Hematopoietic multipotent progenitor cell treated with erythropoietin and hydrocortisone succinate and interleukin-3 and kit ligand, for 17 days (in vitro differentiated cells): Measurements from ENCODE around the gene CDH13.

Experiments used
- DNase-seq: peaks from one replicate; pipeline ENCODE4 v3.0.0-alpha.2; 2015; ENCODE audit warnings: low spot score

Gene CDH13

DNA sequence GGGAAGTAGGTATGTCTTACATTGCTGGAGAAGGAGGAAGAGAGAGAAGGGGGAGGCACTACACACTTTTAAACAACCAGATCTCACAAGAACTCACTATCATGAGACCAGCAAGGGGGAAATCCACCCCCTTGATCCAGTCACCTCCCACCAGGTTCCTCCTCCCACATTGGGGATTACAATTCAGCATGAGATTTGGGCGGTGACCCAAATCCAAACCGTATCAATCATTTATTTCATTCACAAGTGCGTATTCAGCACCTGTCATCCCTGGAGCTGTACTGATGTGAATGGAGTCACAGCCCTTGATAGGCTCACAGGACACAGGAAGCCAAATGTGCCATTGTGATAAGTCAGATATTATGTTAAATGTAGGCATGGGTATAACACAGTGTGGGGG, 952.7 kb downstream of the CDH13 start:
- DNase-seq = no peak

DNA sequence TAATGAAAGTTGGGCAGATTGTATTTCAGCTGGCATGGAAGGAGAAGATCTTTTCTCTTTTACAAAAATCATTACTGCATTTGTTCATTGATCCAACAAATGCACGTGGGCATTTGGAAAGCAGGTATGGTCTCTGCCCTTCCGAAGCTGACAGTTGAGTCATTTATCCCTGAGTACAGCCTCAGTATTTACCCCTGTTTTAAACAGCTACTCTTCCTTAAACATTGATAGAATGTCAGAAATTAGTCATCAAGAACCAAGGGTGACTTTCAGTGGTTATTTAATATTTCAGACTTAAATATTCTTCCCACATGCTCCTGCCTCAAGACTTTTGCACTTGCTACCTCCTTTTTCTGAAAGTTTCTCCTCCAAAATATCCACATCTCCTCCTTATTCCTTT, 954.3 kb downstream of the CDH13 start:
- DNase-seq = no peak

DNA sequence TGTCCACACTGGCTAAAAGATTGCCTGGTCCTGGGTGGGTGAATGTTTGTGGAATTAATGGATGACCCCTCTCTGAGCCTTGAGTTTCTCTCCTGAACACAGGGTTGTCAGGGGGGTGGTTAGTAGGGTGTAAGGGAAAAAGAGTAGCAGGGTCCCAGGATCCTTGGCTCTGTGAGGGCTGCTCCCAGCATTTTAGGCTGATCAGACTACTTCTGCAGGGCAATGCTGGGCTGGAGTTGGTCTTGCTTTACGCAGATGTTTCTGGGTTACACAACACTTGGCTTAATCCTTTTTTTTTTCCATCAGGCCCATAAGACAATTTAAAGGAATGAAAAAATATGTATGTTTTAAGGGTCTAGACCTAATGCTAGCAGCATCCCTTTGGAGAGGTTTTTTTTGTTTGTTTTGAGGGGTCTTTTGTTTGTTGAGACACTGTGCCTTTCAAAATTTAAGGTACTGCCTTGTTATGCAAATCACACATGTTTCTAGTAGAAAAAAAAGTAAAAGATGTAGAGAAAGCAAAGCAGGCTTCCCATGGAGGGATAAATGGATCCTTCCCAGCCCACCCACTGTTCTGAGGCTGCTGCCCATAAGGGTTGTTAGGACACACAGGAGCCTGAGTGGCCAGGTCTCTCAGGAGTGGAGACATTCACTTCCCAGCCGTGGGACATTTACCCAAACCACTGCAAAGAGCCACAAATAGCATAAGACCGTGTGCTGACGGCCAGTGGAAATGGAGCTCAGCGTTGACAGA, 955.4 kb downstream of the CDH13 start:
- DNase-seq = no peak

DNA sequence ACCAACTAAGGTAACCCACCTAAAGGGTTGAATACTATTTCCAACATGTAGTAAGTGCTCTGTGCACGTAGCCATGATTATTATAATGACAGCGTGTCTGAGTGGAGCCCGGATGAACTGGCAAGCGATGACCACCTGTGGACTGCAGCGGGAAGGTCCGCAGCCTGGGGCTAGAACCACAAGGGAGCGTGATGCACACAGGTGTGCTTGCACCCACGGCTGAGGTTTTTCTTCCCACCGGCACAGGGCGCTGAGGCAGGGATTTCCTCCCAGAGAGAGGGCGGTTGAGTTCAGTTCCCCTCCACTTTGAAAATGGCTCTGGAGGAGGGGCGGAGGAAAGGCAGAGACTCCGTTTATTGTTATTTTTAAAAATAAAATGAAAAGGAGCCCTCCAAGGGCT, 959.3 kb downstream of the CDH13 start:
- DNase-seq = no peak

DNA sequence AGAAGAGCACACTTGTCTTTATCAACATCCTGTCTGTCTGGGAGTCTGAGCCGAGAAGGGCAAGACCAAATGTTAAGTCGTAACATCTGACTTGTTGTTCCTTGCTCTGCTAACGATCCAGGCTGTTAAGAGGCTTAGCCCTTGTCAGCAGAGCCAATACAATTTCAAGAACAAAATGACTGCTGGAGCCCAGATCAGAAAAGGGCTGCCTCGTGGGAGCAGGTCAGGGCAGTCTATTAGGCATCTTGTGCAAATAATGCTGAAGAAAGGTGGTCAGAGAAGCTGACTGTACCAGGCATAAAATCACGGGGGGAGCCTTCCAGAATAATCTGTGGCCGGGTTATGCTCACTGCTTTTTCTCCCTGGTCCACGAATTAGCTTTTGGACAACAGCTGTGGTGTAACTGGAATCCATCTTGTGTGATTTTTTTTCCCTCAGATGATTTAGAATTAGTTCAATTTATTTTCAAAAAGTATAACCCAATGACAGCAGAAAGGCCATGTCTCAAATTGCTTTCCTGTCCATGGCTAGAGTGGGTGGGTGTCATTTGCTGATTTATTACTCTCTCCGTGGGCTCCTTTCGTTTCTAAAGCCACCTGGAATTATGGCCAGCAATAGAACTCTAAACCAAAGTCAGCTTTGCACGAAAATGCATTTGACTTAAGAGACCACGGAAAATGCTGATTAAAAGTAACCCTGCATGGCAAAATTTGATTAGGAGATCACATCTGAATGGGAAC, 959.9 kb downstream of the CDH13 start:
- DNase-seq = no peak

DNA sequence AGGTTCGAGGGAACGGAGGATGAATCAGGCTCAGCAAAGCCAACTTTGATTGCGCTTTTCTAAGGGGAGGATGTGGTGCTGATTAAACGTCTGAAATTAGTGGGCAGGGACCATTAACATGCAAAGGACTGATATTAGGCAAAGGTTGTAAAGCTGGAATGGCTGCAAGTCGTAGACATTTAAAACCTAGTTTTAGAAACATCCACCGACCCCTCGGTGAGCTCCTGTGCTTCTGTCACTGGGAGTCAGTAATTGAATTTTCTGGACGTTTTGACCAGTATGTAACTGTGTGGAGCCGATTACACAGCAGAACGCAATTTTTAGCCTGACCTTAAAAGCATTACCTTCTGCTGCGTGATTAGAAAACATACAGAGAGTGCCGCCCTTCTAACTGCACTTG, 960.4 kb downstream of the CDH13 start:
- no peak for DNase-seq

DNA sequence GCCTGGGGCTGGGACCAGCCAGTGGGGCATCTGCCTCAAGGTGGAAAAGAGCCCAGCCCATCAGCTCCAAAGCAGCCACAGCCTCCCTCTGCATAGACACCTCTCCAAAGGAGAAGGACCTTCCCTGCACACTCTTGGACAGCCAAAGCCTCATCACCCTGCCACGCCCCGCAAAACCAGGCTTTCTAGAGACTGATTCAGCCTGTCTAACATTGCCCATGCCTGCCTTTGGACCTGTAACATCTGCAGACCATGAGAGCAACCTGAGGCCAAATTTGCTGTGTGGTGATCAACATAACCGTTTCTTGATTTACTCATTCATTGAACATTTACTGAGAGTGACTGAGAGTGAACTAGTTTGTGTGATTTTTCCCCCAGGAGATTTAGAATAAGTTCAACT, 961.3 kb downstream of the CDH13 start:
- DNase-seq = no peak

DNA sequence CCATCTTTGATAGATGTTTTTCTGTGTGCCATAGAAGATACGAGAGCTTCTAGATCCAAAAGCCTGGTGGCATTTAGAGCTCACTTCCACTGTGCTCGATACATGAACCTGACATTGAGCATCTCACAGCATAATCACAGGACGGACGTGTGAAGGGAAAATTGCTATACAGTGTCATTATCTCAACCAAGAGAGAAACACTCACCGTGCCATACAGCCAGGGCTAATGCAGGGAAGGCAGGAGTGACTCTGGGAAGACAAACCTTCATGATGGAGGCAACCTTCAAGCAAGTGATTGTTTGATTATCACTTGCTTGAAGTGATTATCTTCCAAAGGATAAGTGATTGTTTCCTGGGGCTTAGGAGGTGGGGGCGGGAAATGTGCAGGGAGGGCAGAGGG, 962.8 kb downstream of the CDH13 start:
- DNase-seq = no peak

DNA sequence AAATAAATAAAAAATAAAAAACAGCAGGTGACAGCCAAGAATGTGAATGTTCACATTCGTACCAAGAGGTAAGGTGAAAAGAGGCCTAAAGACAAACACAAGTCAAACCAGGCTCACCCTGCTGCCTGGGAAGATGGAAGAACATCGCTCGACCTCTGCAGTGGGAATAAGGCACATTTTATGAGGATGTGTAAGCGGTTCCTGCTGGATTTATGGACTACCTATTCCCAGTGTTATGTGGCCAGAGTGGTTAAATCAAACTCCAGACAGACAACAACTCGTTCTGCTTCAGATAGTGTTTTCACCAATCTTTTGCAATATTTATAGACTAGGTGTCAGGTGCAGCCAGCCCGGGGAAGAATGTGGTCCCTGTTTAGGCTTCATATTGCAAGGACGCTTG, 966.0 kb downstream of the CDH13 start:
- DNase-seq = no peak

DNA sequence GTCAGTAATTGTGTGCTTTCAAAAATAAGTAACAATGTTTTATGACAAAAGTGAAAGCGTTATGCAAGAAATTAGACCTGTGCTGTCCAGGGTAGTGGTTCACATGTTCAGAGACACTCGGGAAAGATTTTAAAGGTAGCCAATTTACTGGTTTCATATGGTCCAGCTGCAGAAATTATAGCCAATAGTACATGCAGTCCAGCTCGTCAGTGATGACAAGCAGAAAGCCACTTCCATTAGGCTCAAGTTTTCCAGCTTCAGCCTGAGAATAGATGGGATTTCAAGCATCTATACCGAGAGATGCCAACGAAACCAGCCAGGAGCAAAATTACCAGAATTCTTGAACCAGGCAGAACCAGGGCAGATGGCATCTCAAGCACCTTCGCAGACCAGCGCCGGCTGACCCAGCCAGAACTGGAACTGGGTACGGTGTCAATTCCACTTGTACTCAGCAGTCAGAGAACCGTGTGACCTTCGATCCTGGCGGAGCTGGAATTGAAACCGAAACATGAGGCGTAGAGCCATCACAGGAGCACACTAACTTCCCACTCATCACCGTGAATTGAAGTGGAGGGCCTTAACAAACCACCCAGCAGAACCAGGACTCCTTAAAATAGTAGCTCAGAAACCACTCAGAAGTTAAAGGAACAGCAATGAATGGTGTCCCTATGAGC, 973.2 kb downstream of the CDH13 start:
- no peak for DNase-seq

DNA sequence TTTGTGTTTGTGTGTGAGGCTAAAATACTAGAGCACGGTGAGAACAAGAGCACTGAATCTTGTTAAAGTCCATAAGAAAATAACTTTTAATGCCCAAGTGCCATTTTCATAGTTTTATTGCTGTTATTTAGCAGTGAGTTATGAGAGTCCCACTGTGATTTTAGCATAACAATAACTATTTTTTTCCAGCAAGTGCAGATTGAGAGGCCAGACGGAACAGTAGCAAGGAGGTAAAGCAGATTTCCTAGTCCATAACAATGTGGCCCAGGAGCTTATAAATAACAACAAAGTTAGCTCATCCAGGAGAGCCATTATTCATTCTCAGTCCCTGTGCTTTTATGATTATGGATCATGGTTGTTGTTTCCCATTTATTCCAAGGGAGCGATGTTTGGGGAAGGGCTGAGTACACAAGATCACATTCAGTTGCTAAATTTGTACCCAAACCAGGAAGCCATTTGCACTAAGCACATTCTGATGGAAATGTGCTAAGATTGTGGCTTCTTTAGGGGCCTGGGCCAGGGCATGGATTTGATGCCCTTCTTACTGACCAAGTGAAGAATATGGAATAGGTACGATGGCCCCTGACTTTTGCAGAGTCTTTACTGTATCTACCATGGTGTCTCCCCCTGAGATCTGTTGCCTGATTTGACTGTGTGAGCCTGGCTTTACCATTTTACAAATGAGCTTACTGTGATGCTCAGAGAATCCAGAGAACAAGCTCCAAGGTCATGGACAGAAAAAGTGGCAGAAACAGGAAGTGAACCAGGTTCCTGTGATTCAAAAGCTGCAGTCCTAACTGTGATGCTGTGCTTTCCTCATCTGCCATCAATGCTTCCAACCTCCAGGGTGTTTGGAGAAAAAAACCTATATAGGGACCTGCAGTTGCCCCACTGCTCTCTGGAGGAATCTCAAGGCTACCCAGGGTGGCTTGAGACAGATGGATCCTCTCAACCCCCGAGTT, 976.3 kb downstream of the CDH13 start:
- no peak for DNase-seq

DNA sequence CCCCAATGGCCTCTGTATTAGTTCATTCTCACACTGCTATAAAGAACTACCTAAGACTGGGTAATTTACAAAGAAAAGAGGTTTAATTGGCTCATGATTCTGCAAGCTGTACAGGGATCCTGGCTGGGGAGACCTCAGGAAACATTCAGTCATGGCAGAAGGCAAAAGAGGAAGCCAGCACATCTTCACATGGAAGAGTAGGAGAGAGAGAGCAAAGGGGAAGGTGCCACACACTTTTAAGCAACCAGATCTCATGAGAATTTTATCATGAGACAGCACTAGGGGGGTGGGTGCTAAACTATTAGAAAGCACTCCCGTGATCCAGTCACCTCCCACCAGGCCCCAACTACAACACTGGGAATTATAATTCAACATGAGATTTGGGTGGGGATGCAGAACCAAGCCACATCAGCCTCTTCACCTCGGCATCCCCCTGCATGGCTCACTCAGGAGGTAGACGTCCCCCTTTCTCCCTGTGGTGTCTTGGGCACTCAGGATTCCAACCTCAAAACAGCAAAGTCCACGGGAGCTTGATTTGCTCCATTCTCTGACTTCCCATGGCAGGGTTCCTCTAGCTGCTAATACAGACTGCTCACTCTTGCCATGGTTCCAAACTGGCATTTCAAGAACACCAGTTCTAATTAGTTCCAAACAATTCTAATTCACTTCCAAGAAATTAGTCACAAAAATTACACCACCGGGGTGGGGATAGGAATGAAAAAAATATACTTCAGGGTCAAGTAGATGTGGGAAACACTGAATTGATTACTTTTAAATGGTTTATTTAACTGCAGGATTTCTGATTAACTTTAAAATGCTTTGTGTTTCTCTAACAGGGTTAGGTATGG, 977.2 kb downstream of the CDH13 start:
- DNase-seq = no peak

DNA sequence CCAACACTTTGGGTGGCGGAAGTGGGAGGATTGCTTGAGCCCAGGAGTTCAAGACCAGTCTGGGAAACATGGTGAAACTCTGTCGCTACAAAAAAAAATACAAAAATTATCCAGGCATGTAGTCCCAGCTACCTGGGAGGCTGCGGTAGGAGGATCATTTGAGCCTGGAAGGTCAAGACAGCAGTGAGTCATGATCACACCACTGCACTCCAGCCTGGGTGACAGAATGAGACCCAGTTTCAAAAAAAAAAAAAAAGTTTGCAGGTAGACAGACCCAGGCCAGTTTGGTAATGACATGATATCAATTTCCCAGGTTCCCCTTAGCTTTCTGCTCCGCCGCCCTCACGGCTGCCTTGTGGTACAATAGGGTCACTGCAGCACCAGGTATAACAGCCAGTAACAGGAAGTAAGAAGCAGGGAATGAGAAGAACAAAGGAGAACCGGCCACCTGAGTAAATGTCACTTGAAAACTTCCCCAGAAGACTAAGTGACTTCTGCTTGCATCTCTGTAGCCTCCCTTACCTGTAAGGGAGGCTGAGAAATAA, 979.8 kb downstream of the CDH13 start:
- no peak for DNase-seq

DNA sequence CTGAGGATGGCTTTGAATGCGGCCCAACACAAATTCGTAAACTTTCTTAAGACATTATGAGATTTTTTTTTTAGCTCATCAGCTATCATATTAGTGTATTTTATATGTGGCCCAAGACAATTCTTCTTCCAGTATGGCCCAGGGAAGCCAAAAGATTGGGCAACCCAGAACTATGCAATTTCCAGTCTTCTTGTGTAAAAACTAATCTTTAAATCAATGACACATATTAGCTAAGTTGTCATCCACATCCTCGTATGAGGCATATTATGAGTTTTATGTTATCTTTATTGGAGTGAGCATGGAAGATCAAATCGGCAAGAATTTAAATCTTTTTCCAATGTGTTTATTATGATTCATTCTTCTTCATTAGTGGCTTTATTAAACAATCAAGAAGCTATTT, 982.4 kb downstream of the CDH13 start:
- DNase-seq = no peak

DNA sequence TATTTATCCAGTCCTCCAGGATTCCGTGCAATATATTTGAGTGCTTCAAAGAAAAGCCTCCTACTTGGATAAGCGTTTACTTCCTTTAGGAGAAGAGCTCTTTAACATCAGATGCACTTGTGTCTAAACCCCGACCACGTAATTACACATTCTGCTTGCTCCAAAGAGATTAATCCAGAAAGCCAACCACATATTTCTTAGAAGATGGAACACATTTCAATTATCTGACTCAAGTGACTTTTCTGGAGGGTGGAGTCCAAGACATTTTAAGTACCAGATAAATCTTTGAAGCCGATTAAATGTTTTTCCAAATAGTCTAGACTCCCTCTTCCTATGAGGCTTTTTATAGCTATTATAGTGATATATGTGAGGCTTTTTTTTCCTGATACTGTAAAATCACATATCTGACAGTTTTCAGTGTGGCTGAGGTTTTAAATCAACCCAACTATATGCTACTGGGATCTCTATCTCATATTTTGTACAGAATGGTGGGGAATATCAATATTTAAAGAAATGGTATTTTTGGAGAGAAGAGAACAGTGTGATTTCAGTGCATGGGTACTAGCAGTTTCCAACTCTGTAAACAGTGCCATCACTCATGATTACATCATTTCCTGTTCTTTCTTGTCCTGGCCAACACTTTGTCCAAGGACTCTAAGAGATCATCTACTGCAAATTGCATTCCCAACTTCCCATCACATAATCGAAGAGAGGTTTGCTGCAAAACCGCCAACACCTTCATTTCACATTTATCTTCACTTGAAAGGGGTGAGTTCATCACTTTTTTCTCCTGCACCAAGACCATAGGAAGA, 988.6 kb downstream of the CDH13 start:
- no peak for DNase-seq

DNA sequence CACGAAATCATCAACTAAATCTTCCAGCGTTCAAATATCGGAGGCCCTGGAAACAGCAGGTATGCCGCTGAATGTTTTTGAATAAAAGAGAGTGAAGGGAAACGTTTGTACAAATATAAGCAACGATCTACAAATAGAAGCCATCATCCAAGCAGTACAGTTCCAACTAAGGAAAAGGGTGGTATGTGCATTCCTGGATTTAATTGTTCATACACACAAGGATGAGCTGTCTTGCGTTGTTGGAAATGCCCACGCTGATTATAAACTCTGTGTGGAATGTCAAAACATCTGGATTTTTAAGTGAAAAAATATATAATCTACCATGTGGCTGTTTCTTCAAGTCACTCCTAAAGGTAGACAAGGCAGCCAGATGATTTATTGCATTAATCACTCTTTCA, 989.2 kb downstream of the CDH13 start:
- DNase-seq = no peak

DNA sequence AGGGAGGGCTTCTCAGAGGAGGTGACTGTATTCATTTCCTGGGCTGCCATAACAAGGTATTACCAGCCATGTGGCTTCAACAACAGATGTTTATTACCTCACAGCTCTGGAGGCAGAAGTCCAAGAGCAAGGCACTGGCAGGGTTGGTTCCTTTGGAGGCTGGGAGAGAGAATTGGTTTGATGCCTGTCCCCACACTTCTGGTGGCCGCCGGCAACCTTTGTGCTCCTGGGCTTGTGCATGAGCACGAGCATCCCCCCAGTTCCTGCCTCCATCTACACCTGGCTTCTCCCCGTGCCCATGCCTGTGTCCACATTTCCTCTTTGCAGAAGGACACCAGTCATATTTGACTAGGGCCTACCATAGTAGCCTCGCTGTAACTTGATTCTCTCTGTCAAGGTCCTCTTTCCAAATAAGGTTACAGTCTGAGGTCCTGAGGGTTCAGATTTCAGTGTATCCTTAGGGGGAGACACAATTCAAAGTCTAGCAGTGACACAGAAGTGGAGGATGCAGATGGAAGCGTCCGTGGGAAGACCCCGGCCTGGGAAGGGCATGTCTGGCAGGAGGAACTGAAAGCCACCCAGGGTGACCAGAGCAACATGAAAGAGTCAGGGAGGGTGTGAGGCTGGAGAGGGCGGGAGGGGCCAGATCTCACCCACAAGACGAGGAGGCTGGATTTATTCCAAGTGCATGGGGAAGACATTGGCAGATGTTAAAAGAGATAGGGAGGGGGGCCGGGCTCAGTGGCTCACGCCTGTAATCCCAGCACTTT, 992.8 kb downstream of the CDH13 start:
- DNase-seq = no peak

DNA sequence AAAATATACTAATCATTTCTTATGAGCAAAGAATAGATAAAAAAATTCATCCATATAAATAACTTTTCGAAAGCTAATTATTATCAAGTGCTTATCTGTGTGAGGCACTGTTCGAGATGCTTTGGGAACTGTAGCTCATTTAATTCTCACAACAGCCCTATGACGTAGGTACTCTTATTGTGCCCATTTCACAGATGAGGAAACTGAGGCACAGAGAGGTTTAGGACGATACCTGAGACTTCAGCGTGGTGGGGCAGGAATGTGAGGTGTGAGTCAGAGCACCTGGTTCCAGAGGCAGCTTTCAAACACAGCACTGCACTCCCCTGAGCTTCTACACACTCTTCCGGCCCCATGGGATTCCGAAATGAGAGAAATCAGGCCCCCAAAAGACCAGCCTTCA, 995.2 kb downstream of the CDH13 start:
- no peak for DNase-seq

DNA sequence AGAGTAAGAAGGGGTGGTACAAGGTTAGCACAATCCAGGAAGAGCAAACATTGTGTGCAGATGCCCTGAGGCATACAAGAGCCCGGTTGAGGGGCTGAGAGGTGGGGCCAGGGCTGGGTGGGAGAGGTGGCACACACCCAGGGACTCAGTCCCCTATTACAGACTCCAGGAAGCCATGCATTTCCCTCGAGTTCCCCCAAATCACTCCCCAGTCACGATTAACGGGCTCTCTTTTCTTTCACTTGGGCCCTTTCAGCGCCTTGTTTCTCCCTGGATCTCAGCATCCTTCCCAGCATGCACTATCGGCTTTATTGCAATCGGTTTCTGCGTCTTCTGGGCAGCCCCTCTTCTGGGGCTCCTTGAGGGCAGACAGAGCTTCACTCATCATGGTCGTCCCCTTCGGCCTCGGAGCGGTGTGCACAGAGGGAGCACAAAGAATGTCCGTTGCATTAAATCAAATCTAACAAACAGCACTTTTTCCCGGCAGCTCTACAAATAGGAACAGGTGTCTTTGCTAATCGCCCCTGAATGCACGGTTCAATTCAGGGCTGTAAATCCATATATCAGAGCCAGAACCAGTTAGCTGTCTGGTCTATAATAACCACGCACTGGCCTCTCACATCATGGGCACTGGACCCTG, 996.4 kb downstream of the CDH13 start:
- no peak for DNase-seq
